K562 (cell line): ENCODE data around the gene C10orf143. TPM values are rescaled to one million over a fixed set of nuclear protein-coding genes. Genes with fewer than 3 reads are reported as not detected.
A peak's percentile ranks its signal among the peaks of the same experiment; 100 is the strongest.

Source experiments
- BACH1 ChIP-seq: fragments of 200-800 bp; sonication (Bioruptor generic); IDR thresholded peaks from 2 replicates; pipeline ENCODE4 v1.6.1; 2016; ENCODE audit warnings: missing genetic modification characterization, missing compliant biosample characterization
- CHD2 ChIP-seq: IDR thresholded peaks from 2 replicates; pipeline ENCODE4 v1.6.1; 2011; ENCODE audit warnings: low read depth, low read length
- HDAC1 ChIP-seq, 2 experiments: fragments of 450-650 bp; IDR thresholded peaks; 2 replicates each; pipeline ENCODE4 v1.6.1; 2016 to 2017; ENCODE audit warnings: inconsistent platforms in 1 of 2, mild to moderate bottlenecking in 1 of 2, moderate library complexity in 1 of 2
- HLTF ChIP-seq: fragments of 450-650 bp; IDR thresholded peaks from 2 replicates; pipeline ENCODE4 v1.6.1; 2016
- HMGN3 ChIP-seq: IDR thresholded peaks from 2 replicates; pipeline ENCODE4 v1.6.1; 2011; ENCODE audit warnings: borderline replicate concordance, low read depth, mild to moderate bottlenecking, mixed read lengths, low read length; ENCODE audit not compliant: insufficient read length; ENCODE audit errors: extremely low read depth
- MEIS2 ChIP-seq: fragments of 450-650 bp; IDR thresholded peaks from 2 replicates; pipeline ENCODE4 v1.6.1; 2014; ENCODE audit warnings: mild to moderate bottlenecking; ENCODE audit not compliant: partially characterized antibody
- MXI1 ChIP-seq: IDR thresholded peaks from 2 replicates; pipeline ENCODE4 v1.6.1; 2011; ENCODE audit warnings: low read depth, mild to moderate bottlenecking, improper control_type of control experiment, low read length
- PHB ChIP-seq: fragments of 250-450 bp; sonication (Bioruptor Pico); IDR thresholded peaks from 2 replicates; pipeline ENCODE4 v1.5.0; 2021
- RBM22 ChIP-seq: fragments of 200-400 bp; formaldehyde crosslinking; IDR thresholded peaks from 2 replicates; pipeline ENCODE4 v1.6.1; 2018; ENCODE audit warnings: low read length, low read depth; ENCODE audit not compliant: poor library complexity, severe bottlenecking
- SAFB ChIP-seq: fragments of 200-400 bp; formaldehyde crosslinking; IDR thresholded peaks from 2 replicates; pipeline ENCODE4 v1.6.1; 2017; ENCODE audit warnings: low read depth, low read length, borderline replicate concordance
- SMAD2 ChIP-seq: fragments of 150-350 bp; IDR thresholded peaks from 2 replicates; pipeline ENCODE4 v1.6.1; 2014; ENCODE audit warnings: low read depth, mild to moderate bottlenecking, low read length
- STAT5B ChIP-seq: fragments of 250-450 bp; sonication (Bioruptor Pico); IDR thresholded peaks from 2 replicates; pipeline ENCODE4 v1.8.0; 2021; ENCODE audit warnings: mild to moderate bottlenecking, inconsistent platforms
- ZBTB7A ChIP-seq: IDR thresholded peaks from 2 replicates; pipeline ENCODE4 v1.6.1; 2011; ENCODE audit warnings: low read depth, mild to moderate bottlenecking, low read length, moderate library complexity, borderline replicate concordance; ENCODE audit not compliant: control insufficient read depth
- ZNF717 ChIP-seq: fragments of 250-450 bp; sonication (Bioruptor Pico); IDR thresholded peaks from 2 replicates; pipeline ENCODE4 v1.5.0; 2021
- ZNF76 ChIP-seq: fragments of 250-450 bp; sonication (Bioruptor Pico); IDR thresholded peaks from 2 replicates; pipeline ENCODE4 v1.4.0; 2020; ENCODE audit warnings: mild to moderate bottlenecking, moderate library complexity, borderline replicate concordance
- polyA plus RNA-seq, 8 experiments: library from polyadenylated mRNA; depleted of rRNA in 4 of 8; stranded (reverse) in 5 of 8; unstranded in 3 of 8; fragments of >200 nt; fragmentation: Nextera tagmentation in 2 of 8; fragmentation: Illumina TruSeq in 1 of 8; extraction: Ambion mirVana in 2 of 8; extraction: Trizol in 1 of 8; gene quantifications; 2 replicates each; pipeline versions ENCODE4 v1.2.1 to v1.2.3, GENCODE V29; 2011 to 2014; ENCODE audit warnings: inconsistent platforms in 1 of 8, missing spikeins in 1 of 8
- total RNA-seq, 7 experiments: library from RNA; depleted of rRNA in 6 of 7; stranded (reverse); fragments of >200 nt in 6 of 7; fragmentation: Illumina TruSeq in 2 of 7; extraction: Trizol in 2 of 7; gene quantifications; 2 replicates each; pipeline versions ENCODE4 v1.2.1 to v1.2.3, GENCODE V29; 2011 to 2021; ENCODE audit warnings: low replicate concordance in 1 of 7
- TF ChIP-seq, protein P1 (sequence below): fragments of 450-650 bp; IDR thresholded peaks from 2 replicates; pipeline ENCODE4 v1.6.1; 2018; ENCODE audit warnings: mild to moderate bottlenecking, low read depth; ENCODE audit not compliant: partially characterized antibody

The C10orf143 gene
- total and polyA plus RNA-seq, 9 of the 15 experiments (the other 6 are each of a cell fraction or from before 2014, with no cell fraction given): 0.07 to 0.42 (median 0.25) TPM; not detected in 2

DNA sequence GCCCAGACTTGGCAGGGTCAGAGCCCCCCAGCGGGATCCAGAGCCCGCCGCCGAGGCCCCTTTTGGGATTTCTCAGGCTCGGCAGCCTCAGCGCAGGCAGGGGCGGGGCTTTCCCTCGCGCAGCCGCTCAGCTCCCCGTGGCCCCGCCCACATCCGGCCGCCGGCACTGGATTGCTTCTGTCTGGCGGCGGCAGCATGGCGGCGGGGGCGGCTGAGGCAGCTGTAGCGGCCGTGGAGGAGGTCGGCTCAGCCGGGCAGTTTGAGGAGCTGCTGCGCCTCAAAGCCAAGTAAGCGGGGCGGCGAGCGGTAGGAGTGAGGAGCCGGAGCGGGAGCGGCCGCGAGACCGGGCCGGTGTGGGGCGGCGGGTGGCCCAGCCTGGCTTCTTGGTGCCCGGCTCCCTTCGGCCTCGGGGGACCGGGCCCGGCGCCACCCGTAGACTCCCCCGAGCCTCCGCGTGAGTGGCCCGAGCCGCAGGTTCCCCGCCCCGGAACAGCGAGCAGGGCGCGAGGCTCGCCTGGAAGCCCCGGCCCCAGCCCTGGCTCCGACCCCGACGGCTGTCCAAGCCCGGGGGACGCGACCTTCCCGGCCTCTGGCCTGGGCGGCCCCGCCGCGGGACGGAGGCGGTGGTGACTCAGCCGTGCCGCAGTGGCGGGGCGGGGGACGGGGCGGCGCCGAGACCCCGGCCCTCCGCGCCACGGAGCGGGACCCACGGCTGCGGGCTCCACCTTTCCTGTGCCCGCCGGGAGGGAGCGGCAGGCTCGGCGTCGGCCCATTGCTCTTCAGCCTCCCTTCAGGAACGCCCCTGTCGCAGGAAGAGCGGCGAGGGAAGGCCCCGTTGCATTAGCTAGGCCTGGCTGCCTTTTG, 25.8 kb upstream of the C10orf143 start, which contains the start of gene GLRX3 (continued):
- TF ChIP-seq ZNF717 (CRISPR knock-in tag): no peak
- peak; percentile 78; the same call in 1 of the 2 replicates for TF ChIP-seq ZBTB7A
- TF ChIP-seq ZNF76 (CRISPR knock-in tag): no peak
- no peak for TF ChIP-seq CHD2
- TF ChIP-seq SMAD2: no peak
- no peak for TF ChIP-seq HMGN3
- no peak for TF ChIP-seq SAFB
- no peak for TF ChIP-seq BACH1 (tag)
- TF ChIP-seq, protein P1, sequence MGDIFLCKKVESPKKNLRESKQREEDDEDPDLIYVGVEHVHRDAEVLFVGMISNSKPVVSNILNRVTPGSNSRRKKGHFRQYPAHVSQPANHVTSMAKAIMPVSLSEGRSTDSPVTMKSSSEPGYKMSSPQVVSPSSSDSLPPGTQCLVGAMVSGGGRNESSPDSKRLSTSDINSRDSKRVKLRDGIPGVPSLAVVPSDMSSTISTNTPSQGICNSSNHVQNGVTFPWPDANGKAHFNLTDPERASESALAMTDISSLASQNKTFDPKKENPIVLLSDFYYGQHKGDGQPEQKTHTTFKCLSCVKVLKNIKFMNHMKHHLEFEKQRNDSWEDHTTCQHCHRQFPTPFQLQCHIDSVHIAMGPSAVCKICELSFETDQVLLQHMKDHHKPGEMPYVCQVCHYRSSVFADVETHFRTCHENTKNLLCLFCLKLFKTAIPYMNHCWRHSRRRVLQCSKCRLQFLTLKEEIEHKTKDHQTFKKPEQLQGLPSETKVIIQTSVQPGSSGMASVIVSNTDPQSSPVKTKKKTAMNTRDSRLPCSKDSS: no peak
- no peak for TF ChIP-seq STAT5B (CRISPR knock-in tag)
- TF ChIP-seq HDAC1 (IDR thresholded peaks at IDR 0.05): peak in 1 of 2 experiments; percentile 61; a peak in 1 of 4 replicates
- TF ChIP-seq MXI1: no peak
- peak; percentile 34 for TF ChIP-seq MEIS2
- TF ChIP-seq RBM22: no peak
- TF ChIP-seq HLTF: no peak
- TF ChIP-seq PHB: no peak
